K562 (cell line): Measurements from ENCODE around the gene SCN1B. TPM values are rescaled to one million over a fixed set of nuclear protein-coding genes. Genes with fewer than 3 reads are reported as not detected.

Source experiments
- ARHGAP35 ChIP-seq: fragments of 450-650 bp; IDR thresholded peaks from 2 replicates; pipeline ENCODE4 v1.6.1; 2018; ENCODE audit not compliant: partially characterized antibody
- C11orf30 ChIP-seq: fragments of 450-650 bp; IDR thresholded peaks from 2 replicates; pipeline ENCODE4 v1.6.1; 2016; ENCODE audit warnings: low read depth, mild to moderate bottlenecking
- CBFA2T2 ChIP-seq: fragments of 450-650 bp; conservative IDR thresholded peaks from 2 replicates; pipeline ENCODE4 v1.6.1; 2017; ENCODE audit warnings: mild to moderate bottlenecking
- CREB1 ChIP-seq, 2 experiments: sonication (generic) in 1 of 2; formaldehyde crosslinking in 1 of 2; IDR thresholded peaks; 2 replicates each; pipeline versions ENCODE4 v1.6.1 to v1.8.0; 2012 to 2022; ENCODE audit warnings: inconsistent platforms in 1 of 2, mild to moderate bottlenecking in 1 of 2, missing genetic modification reagents in 1 of 2, moderate library complexity in 1 of 2
- GATAD2B ChIP-seq: fragments of 450-650 bp; IDR thresholded peaks from 2 replicates; pipeline ENCODE4 v1.6.1; 2017; ENCODE audit warnings: mild to moderate bottlenecking, borderline replicate concordance
- KLF1 ChIP-seq: fragments of 450-650 bp; IDR thresholded peaks from 2 replicates; pipeline ENCODE4 v1.6.1; 2016; ENCODE audit warnings: missing genetic modification characterization, missing compliant biosample characterization
- MAX ChIP-seq: sonication (generic); formaldehyde crosslinking; IDR thresholded peaks from 2 replicates; pipeline ENCODE4 v1.9.0; 2022; ENCODE audit warnings: mild to moderate bottlenecking, missing genetic modification reagents
- MCM5 ChIP-seq: fragments of 450-650 bp; IDR thresholded peaks from 2 replicates; pipeline ENCODE4 v1.6.1; 2016; ENCODE audit warnings: low read depth
- MEF2A ChIP-seq: IDR thresholded peaks from 2 replicates; pipeline ENCODE4 v1.6.1; 2011; ENCODE audit warnings: low read depth, mild to moderate bottlenecking, low read length, moderate library complexity; ENCODE audit not compliant: control insufficient read depth
- NR0B1 ChIP-seq: fragments of 450-650 bp; IDR thresholded peaks from one replicate; pipeline ENCODE4 v1.6.1; 2018; ENCODE audit warnings: mild to moderate bottlenecking, moderate library complexity; ENCODE audit not compliant: partially characterized antibody
- OTX1 ChIP-seq: fragments of 450-650 bp; formaldehyde crosslinking; IDR thresholded peaks from 2 replicates; pipeline ENCODE4 v1.4.0; 2022; ENCODE audit warnings: mild to moderate bottlenecking
- PURB ChIP-seq: sonication (generic); formaldehyde crosslinking; IDR thresholded peaks from 2 replicates; pipeline ENCODE4 v1.9.0; 2021; ENCODE audit warnings: low read depth, mild to moderate bottlenecking, missing genetic modification reagents
- RFX5 ChIP-seq: IDR thresholded peaks from 2 replicates; pipeline ENCODE4 v1.6.1; 2011; ENCODE audit warnings: low read depth, mild to moderate bottlenecking, improper control_type of control experiment, low read length
- SMAD3 ChIP-seq: fragments of 450-650 bp; formaldehyde crosslinking; conservative IDR thresholded peaks from 2 replicates; pipeline ENCODE4 v1.4.0; 2020; ENCODE audit warnings: mild to moderate bottlenecking
- SNAPC5 ChIP-seq: fragments of 250-450 bp; sonication (Bioruptor Pico); IDR thresholded peaks from 2 replicates; pipeline ENCODE4 v1.8.0; 2021; ENCODE audit warnings: moderate library complexity, mild to moderate bottlenecking, inconsistent platforms
- SRSF3 ChIP-seq: fragments of 200-400 bp; formaldehyde crosslinking; IDR thresholded peaks from 2 replicates; pipeline ENCODE4 v1.6.1; 2016; ENCODE audit warnings: mild to moderate bottlenecking, low read length, moderate library complexity; ENCODE audit not compliant: insufficient read depth
- SUPT5H ChIP-seq: fragments of 450-650 bp; IDR thresholded peaks from 2 replicates; pipeline ENCODE4 v1.6.1; 2016
- THRB ChIP-seq: fragments of 450-650 bp; formaldehyde crosslinking; conservative IDR thresholded peaks from 2 replicates; pipeline ENCODE4 v1.4.0; 2022; ENCODE audit warnings: mild to moderate bottlenecking, missing genetic modification characterization
- XRCC3 ChIP-seq: fragments of 450-650 bp; IDR thresholded peaks from 2 replicates; pipeline ENCODE4 v1.6.1; 2017; ENCODE audit warnings: mild to moderate bottlenecking, moderate library complexity
- ZBTB26 ChIP-seq: fragments of 450-650 bp; formaldehyde crosslinking; IDR thresholded peaks from 2 replicates; pipeline ENCODE4 v1.4.0; 2022; ENCODE audit warnings: missing genetic modification characterization
- ZBTB43 ChIP-seq: sonication (generic); formaldehyde crosslinking; IDR thresholded peaks from 2 replicates; pipeline ENCODE4 v1.8.0; 2023; ENCODE audit warnings: mild to moderate bottlenecking, missing genetic modification reagents
- ZNF699 ChIP-seq: fragments of 250-450 bp; sonication (Bioruptor Pico); IDR thresholded peaks from 2 replicates; pipeline ENCODE4 v1.8.0; 2021; ENCODE audit warnings: mild to moderate bottlenecking, moderate library complexity; ENCODE audit not compliant: insufficient replicate concordance
- polyA plus RNA-seq, 8 experiments: library from polyadenylated mRNA; depleted of rRNA in 4 of 8; stranded (reverse) in 5 of 8; unstranded in 3 of 8; fragments of >200 nt; fragmentation: Nextera tagmentation in 2 of 8; fragmentation: Illumina TruSeq in 1 of 8; extraction: Ambion mirVana in 2 of 8; extraction: Trizol in 1 of 8; gene quantifications; 2 replicates each; pipeline versions ENCODE4 v1.2.1 to v1.2.3, GENCODE V29; 2011 to 2014; ENCODE audit warnings: inconsistent platforms in 1 of 8, missing spikeins in 1 of 8
- total RNA-seq, 7 experiments: library from RNA; depleted of rRNA in 6 of 7; stranded (reverse); fragments of >200 nt in 6 of 7; fragmentation: Illumina TruSeq in 2 of 7; extraction: Trizol in 2 of 7; gene quantifications; 2 replicates each; pipeline versions ENCODE4 v1.2.1 to v1.2.3, GENCODE V29; 2011 to 2021; ENCODE audit warnings: low replicate concordance in 1 of 7

Gene SCN1B
- total and polyA plus RNA-seq, 9 of the 15 experiments (the other 6 are each of a cell fraction or from before 2014, with no cell fraction given): 0.03 to 2.5 (median 0.91) TPM

GRCh38 chr19:35039881-35040825, 9.9 kb downstream of the SCN1B start (continued):
- TF ChIP-seq MAX (CRISPR knock-in tag) (no peak), GATAD2B (no peak), SNAPC5 (no peak), CREB1 (IDR thresholded peaks at IDR 0.05) (no peak), CREB1 (CRISPR knock-in tag; IDR thresholded peaks at IDR 0.05) (no peak), THRB (0 out of 2 replicates have a peak, but pooled peaks have one; percentile 73), ZBTB26 (CRISPR knock-in tag) (peak; percentile 34; the same call in 1 of the 2 replicates), ZNF699 (CRISPR knock-in tag) (no peak), SUPT5H (no peak), KLF1 (no peak), MEF2A (no peak), NR0B1 (no peak), SRSF3 (no peak), PURB (CRISPR knock-in tag) (no peak), C11orf30 (no peak), SMAD3 (no peak), RFX5 (no peak), ZBTB43 (CRISPR knock-in tag) (no peak), OTX1 (CRISPR knock-in tag) (peak; percentile 40; the same call in 1 of the 2 replicates), XRCC3 (no peak), MCM5 (no peak), CBFA2T2 (no peak), ARHGAP35 (no peak)
